HepG2 (cell line): Measurements from ENCODE around the gene GSTK1. TPM values are rescaled to one million over a fixed set of nuclear protein-coding genes. Genes with fewer than 3 reads are reported as not detected.
A peak's percentile ranks its signal among the peaks of the same experiment; 100 is the strongest.

Source experiments
- ARID4A ChIP-seq: sonication (generic); formaldehyde crosslinking; IDR thresholded peaks from 2 replicates; pipeline ENCODE4 v1.5.0; 2020; ENCODE audit warnings: mild to moderate bottlenecking, missing genetic modification reagents, borderline replicate concordance
- ATF1 ChIP-seq: IDR thresholded peaks from 2 replicates; pipeline ENCODE4 v1.6.1; 2016; ENCODE audit warnings: mild to moderate bottlenecking, control low read depth
- BORCS8-MEF2B ChIP-seq: sonication (generic); formaldehyde crosslinking; IDR thresholded peaks from 2 replicates; pipeline ENCODE4 v1.8.0; 2022; ENCODE audit warnings: mild to moderate bottlenecking, missing genetic modification reagents
- HDAC2 ChIP-seq: sonication (generic); formaldehyde crosslinking; IDR thresholded peaks from 2 replicates; pipeline ENCODE4 v1.4.0; 2020; ENCODE audit warnings: missing genetic modification reagents
- HNF4A ChIP-seq: sonication (generic); formaldehyde crosslinking; IDR thresholded peaks from 2 replicates; pipeline ENCODE4 v1.4.0; 2020; ENCODE audit warnings: missing genetic modification reagents
- MIER2 ChIP-seq: IDR thresholded peaks from 2 replicates; pipeline ENCODE4 v1.6.1; 2016; ENCODE audit warnings: missing biosample characterization, missing genetic modification reagents
- MXD4 ChIP-seq: IDR thresholded peaks from 2 replicates; pipeline ENCODE4 v1.6.1; 2016; ENCODE audit warnings: mild to moderate bottlenecking, missing biosample characterization, missing genetic modification reagents
- MXI1 ChIP-seq: IDR thresholded peaks from 3 replicates; pipeline ENCODE4 v1.6.1; 2012; ENCODE audit warnings: low read depth, low read length, inconsistent platforms, borderline replicate concordance
- NFYB ChIP-seq: sonication (generic); formaldehyde crosslinking; IDR thresholded peaks from 2 replicates; pipeline ENCODE4 v1.4.0; 2020; ENCODE audit warnings: missing genetic modification reagents
- NFYC ChIP-seq: IDR thresholded peaks from 2 replicates; pipeline ENCODE4 v1.6.1; 2016; ENCODE audit warnings: missing genetic modification reagents, missing compliant biosample characterization
- REPIN1 ChIP-seq: sonication (generic); formaldehyde crosslinking; IDR thresholded peaks from 2 replicates; pipeline ENCODE4 v1.8.0; 2022; ENCODE audit warnings: missing genetic modification reagents, low read depth, mild to moderate bottlenecking, borderline replicate concordance
- XRCC5 ChIP-seq: fragments of 200-400 bp; formaldehyde crosslinking; optimal IDR thresholded peaks from 2 replicates; pipeline ENCODE3; 2017; ENCODE audit warnings: mild to moderate bottlenecking, low read length
- YY1 ChIP-seq: IDR thresholded peaks from 2 replicates; pipeline ENCODE4 v1.6.1; 2011; ENCODE audit warnings: low read length, low read depth, moderate library complexity, mild to moderate bottlenecking; ENCODE audit not compliant: insufficient read depth, insufficient replicate concordance
- ZFP62 ChIP-seq: sonication (generic); formaldehyde crosslinking; IDR thresholded peaks from 2 replicates; pipeline ENCODE4 v1.4.0; 2020; ENCODE audit warnings: missing genetic modification reagents
- ZMYM2 ChIP-seq: sonication (generic); formaldehyde crosslinking; IDR thresholded peaks from 2 replicates; pipeline ENCODE4 v1.8.0; 2022; ENCODE audit warnings: mild to moderate bottlenecking, missing genetic modification reagents
- ZNF232 ChIP-seq: sonication (generic); formaldehyde crosslinking; IDR thresholded peaks from 2 replicates; pipeline ENCODE4 v1.4.0; 2020; ENCODE audit warnings: missing genetic modification reagents, borderline replicate concordance
- ZNF441 ChIP-seq: sonication (generic); formaldehyde crosslinking; IDR thresholded peaks from 2 replicates; pipeline ENCODE4 v1.7.0; 2021; ENCODE audit warnings: missing genetic modification reagents, borderline replicate concordance
- ZNF607 ChIP-seq: sonication (generic); formaldehyde crosslinking; IDR thresholded peaks from 2 replicates; pipeline ENCODE4 v1.5.1; 2020; ENCODE audit warnings: missing genetic modification reagents, mild to moderate bottlenecking, borderline replicate concordance
- ZNF816 ChIP-seq: sonication (generic); formaldehyde crosslinking; IDR thresholded peaks from 2 replicates; pipeline ENCODE4 v1.8.0; 2022; ENCODE audit warnings: missing genetic modification reagents, mild to moderate bottlenecking, borderline replicate concordance
- polyA plus RNA-seq, 8 experiments: library from polyadenylated mRNA; depleted of rRNA in 3 of 8; stranded (reverse) in 7 of 8; unstranded in 1 of 8; fragments of >200 nt; fragmentation: Illumina TruSeq in 4 of 8; extraction: Trizol in 4 of 8; gene quantifications; 2 replicates each; pipeline versions ENCODE4 v1.2.1 to v1.2.3, GENCODE V29; 2011 to 2016; ENCODE audit warnings: low read depth in 4 of 8, missing spikeins in 1 of 8, mixed read lengths in 1 of 8; ENCODE audit not compliant: insufficient read depth in 1 of 8
- total RNA-seq, 5 experiments: library from RNA; depleted of rRNA; stranded (reverse); fragments of >200 nt; fragmentation: Illumina TruSeq; extraction: Trizol; gene quantifications; 2 replicates each; pipeline ENCODE4 v1.2.3, GENCODE V29; 2016; ENCODE audit warnings: low read depth in 1 of 5
- TF ChIP-seq, protein P1 (sequence below): sonication (generic); formaldehyde crosslinking; IDR thresholded peaks from 2 replicates; pipeline ENCODE4 v1.4.0; 2020; ENCODE audit warnings: mild to moderate bottlenecking, missing genetic modification reagents
- TF ChIP-seq, protein P2 (sequence below): sonication (generic); formaldehyde crosslinking; IDR thresholded peaks from 2 replicates; pipeline ENCODE4 v1.4.0; 2020; ENCODE audit warnings: missing genetic modification reagents, borderline replicate concordance

GSTK1 gene
- total and polyA plus RNA-seq, 2 of the 13 experiments (the other 11 are each of a cell fraction or from before 2014, with no cell fraction given) = 64.6 to 92.1 TPM

GRCh38 chr7:143284591-143285469, 21.6 kb downstream of the GSTK1 start, which contains the start of gene TMEM139 (continued):
- TF ChIP-seq, protein P1, sequence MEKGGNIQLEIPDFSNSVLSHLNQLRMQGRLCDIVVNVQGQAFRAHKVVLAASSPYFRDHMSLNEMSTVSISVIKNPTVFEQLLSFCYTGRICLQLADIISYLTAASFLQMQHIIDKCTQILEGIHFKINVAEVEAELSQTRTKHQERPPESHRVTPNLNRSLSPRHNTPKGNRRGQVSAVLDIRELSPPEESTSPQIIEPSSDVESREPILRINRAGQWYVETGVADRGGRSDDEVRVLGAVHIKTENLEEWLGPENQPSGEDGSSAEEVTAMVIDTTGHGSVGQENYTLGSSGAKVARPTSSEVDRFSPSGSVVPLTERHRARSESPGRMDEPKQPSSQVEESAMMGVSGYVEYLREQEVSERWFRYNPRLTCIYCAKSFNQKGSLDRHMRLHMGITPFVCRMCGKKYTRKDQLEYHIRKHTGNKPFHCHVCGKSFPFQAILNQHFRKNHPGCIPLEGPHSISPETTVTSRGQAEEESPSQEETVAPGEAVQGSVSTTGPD = no peak
- TF ChIP-seq HDAC2 (CRISPR knock-in tag) (peak; percentile 28), ARID4A (CRISPR knock-in tag) (peak; percentile 47; the same call in 1 of the 2 replicates), MXI1 (peak; percentile 54; the same call in 1 of the 3 replicates), NFYB (CRISPR knock-in tag) (peak; percentile 29; the same call in 1 of the 2 replicates), BORCS8-MEF2B (0 out of 2 replicates have a peak, but pooled peaks have one; percentile 2), MIER2 (CRISPR knock-in tag) (no peak), YY1 (no peak), ZFP62 (CRISPR knock-in tag) (no peak), ZNF232 (CRISPR knock-in tag) (peak; percentile 55; the same call in 1 of the 2 replicates), HNF4A (CRISPR knock-in tag) (peak; percentile 89), ATF1 (CRISPR knock-in tag) (no peak), NFYC (CRISPR knock-in tag) (peak; percentile 31; the same call in 1 of the 2 replicates), ZNF607 (CRISPR knock-in tag) (no peak), ZNF441 (CRISPR knock-in tag) (peak; percentile 42; the same call in 1 of the 2 replicates), ZNF816 (no peak), XRCC5 (peak; percentile 38), MXD4 (CRISPR knock-in tag) (no peak), REPIN1 (CRISPR knock-in tag) (0 out of 2 replicates have a peak, but pooled peaks have one; percentile 36), ZMYM2 (0 out of 2 replicates have a peak, but pooled peaks have one; percentile 33)
- TF ChIP-seq, protein P2, sequence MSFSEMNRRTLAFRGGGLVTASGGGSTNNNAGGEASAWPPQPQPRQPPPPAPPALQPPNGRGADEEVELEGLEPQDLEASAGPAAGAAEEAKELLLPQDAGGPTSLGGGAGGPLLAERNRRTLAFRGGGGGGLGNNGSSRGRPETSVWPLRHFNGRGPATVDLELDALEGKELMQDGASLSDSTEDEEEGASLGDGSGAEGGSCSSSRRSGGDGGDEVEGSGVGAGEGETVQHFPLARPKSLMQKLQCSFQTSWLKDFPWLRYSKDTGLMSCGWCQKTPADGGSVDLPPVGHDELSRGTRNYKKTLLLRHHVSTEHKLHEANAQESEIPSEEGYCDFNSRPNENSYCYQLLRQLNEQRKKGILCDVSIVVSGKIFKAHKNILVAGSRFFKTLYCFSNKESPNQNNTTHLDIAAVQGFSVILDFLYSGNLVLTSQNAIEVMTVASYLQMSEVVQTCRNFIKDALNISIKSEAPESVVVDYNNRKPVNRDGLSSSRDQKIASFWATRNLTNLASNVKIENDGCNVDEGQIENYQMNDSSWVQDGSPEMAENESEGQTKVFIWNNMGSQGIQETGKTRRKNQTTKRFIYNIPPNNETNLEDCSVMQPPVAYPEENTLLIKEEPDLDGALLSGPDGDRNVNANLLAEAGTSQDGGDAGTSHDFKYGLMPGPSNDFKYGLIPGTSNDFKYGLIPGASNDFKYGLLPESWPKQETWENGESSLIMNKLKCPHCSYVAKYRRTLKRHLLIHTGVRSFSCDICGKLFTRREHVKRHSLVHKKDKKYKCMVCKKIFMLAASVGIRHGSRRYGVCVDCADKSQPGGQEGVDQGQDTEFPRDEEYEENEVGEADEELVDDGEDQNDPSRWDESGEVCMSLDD = peak; percentile 74; the same call in 1 of the 2 replicates
